Brain pericyte (primary cell): Measurements from ENCODE around the gene SYTL3.

ENCODE experiments used
- DNase-seq: peaks from one replicate; pipeline ENCODE4 v3.0.0-alpha.2; 2012; ENCODE audit warnings: low read depth, low spot score

The SYTL3 gene

GRCh38 chr6:158793432-158793831 is 143.6 kb downstream of the SYTL3 start:
- DNase-seq = no peak

GRCh38 chr6:158795516-158795915 is 145.7 kb downstream of the SYTL3 start:
- no peak for DNase-seq

GRCh38 chr6:158796353-158796752 is 146.5 kb downstream of the SYTL3 start:
- DNase-seq = no peak

GRCh38 chr6:158797331-158798310 is 147.8 kb downstream of the SYTL3 start:
- DNase-seq = no peak

- DNase-seq = no peak
Measured at GRCh38 chr6:158798311-158798710, 148.5 kb downstream of the SYTL3 start.

GRCh38 chr6:158799051-158799792 is 149.4 kb downstream of the SYTL3 start:
- DNase-seq = no peak

GRCh38 chr6:158801655-158802294 is 151.9 kb downstream of the SYTL3 start:
- DNase-seq = no peak

GRCh38 chr6:158803733-158804143 is 153.9 kb downstream of the SYTL3 start:
- DNase-seq = no peak

GRCh38 chr6:158804207-158804606 is 154.4 kb downstream of the SYTL3 start:
- DNase-seq = no peak

GRCh38 chr6:158805698-158806377 is 156.0 kb downstream of the SYTL3 start:
- DNase-seq = no peak

- DNase-seq = no peak
Measured at GRCh38 chr6:158807515-158808441, 157.9 kb downstream of the SYTL3 start.

- no peak for DNase-seq
Measured at GRCh38 chr6:158808442-158808833, 158.6 kb downstream of the SYTL3 start.

GRCh38 chr6:158808941-158809678 is 159.3 kb downstream of the SYTL3 start:
- no peak for DNase-seq

- DNase-seq = no peak
Measured at GRCh38 chr6:158810155-158811095, 160.6 kb downstream of the SYTL3 start.

GRCh38 chr6:158812611-158813010 is 162.8 kb downstream of the SYTL3 start:
- DNase-seq = no peak

- DNase-seq = no peak
Measured at GRCh38 chr6:158813032-158813431, 163.2 kb downstream of the SYTL3 start.
